Natural killer cell (primary cell): ENCODE data around the gene NUB1. TPM values are rescaled to one million over a fixed set of nuclear protein-coding genes. Genes with fewer than 3 reads are reported as not detected.

Experiments used
- ATAC-seq, 3 donors: fragments of 150-1000 bp in 2 of 3; fragments of 200-7000 bp in 1 of 3; cut with Tn5 transposase; 1 replicate in 1 of 3; 2 replicates in 2 of 3; pipeline ENCODE4 v1.10.0; 2021; ENCODE audit warnings: mild to moderate bottlenecking in 2 of 3, moderate library complexity in 2 of 3
- DNase-seq, 2 donors: peaks; one replicate each; pipeline versions ENCODE4 v3.0.0 to v3.0.0-alpha.2; 2013 to 2021; ENCODE audit warnings: mixed read lengths in 1 of 2
- H3K27ac ChIP-seq: one replicate; pipeline ENCODE4 v1.5.1; 2013; ENCODE audit warnings: mild to moderate bottlenecking, low read length
- H3K27me3 ChIP-seq: one replicate; pipeline ENCODE4 v1.6.1; 2013; ENCODE audit warnings: low read length; ENCODE audit not compliant: control insufficient read depth, insufficient read depth
- H3K36me3 ChIP-seq: one replicate; pipeline ENCODE4 v1.6.1; 2013; ENCODE audit warnings: low read length; ENCODE audit not compliant: control insufficient read depth, insufficient read depth
- H3K4me1 ChIP-seq: one replicate; pipeline ENCODE4 v1.6.1; 2013; ENCODE audit warnings: low read length; ENCODE audit not compliant: control insufficient read depth, insufficient read depth
- H3K4me3 ChIP-seq: one replicate; pipeline ENCODE4 v1.5.1; 2013; ENCODE audit warnings: low read length
- H3K9me3 ChIP-seq: one replicate; pipeline ENCODE4 v1.6.1; 2013; ENCODE audit warnings: low read length; ENCODE audit not compliant: control insufficient read depth, insufficient read depth
- H3K27ac Mint-ChIP-seq, 2 donors: one replicate each; pipeline ENCODE4 v1.8.0; 2022; ENCODE audit warnings: mild to moderate bottlenecking in 2 of 2, mixed read lengths in 2 of 2, moderate library complexity in 1 of 2
- H3K27me3 Mint-ChIP-seq, 2 donors: one replicate each; pipeline ENCODE4 v1.8.0; 2022; ENCODE audit warnings: low read depth in 2 of 2, mixed read lengths in 2 of 2
- H3K36me3 Mint-ChIP-seq: one replicate; pipeline ENCODE4 v1.8.0; 2022; ENCODE audit warnings: mixed read lengths
- H3K4me1 Mint-ChIP-seq, 2 donors: one replicate each; pipeline ENCODE4 v1.8.0; 2022; ENCODE audit warnings: mixed read lengths in 2 of 2
- H3K4me3 Mint-ChIP-seq: one replicate; pipeline ENCODE4 v1.8.0; 2022; ENCODE audit warnings: mild to moderate bottlenecking, moderate library complexity, mixed read lengths
- H3K9me3 Mint-ChIP-seq, 2 donors: one replicate each; pipeline ENCODE4 v1.8.0; 2022; ENCODE audit warnings: mixed read lengths in 2 of 2
- WGBS: methylation state at CpG from one replicate; pipeline ENCODE4 v1.1.7; 2013; ENCODE audit warnings: missing lambda C conversion rate; ENCODE audit not compliant: insufficient coverage; 5-methylcytosine and 5-hydroxymethylcytosine counted together
- intact Hi-C: fragments of 100-400 bp; cut with micrococcal nuclease; formaldehyde crosslinking; loops from one replicate; pipeline ENCODE4 v1.14.2; 2022
- total RNA-seq, 4 donors: library from RNA; stranded (reverse); fragments of 120-200 nt in 1 of 4; gene quantifications; one replicate each; pipeline versions ENCODE4 v1.2.3 to v1.2.4, GENCODE V29; 2013 to 2022
- TF ChIP-seq, protein P1 (sequence below): fragments of 200-600 bp; IDR thresholded peaks from one replicate; pipeline ENCODE4 v1.8.0; 2022; ENCODE audit warnings: antibody characterized with exemption

The NUB1 gene
- total RNA-seq, 3 donors from 2014 or later (not counting 1 experiment from before 2014, with no cell fraction given), result 110 to 113 (median 111) TPM

DNA sequence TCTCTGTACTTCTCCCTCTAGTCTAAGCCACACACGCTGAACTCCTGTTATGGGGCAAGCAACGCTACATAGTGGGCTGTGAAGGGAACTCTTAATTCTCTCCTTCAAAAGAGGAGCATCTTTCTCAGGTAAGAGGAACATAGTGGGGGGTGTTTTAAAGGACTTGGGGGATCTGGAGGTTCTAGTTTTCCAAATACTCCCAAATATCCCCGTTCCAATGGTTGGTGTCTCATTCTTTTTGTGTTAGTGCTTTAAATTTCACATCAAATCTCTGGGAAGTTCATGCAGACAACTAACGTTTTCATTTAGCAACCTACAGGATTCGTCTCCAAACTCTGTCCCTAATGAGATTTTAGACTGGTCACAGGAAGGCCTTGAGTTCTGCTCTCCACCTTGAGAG lies 80.6 kb downstream of the NUB1 start:
- DNase-seq (no peak), ATAC-seq (no peak)
- Mint-ChIP-seq H3K27ac (no peak overlapping the region), H3K9me3 (no peaks in the 10 kb centered on the region), H3K4me3 (no peak overlapping the region), H3K36me3 (no peaks in the 10 kb centered on the region), H3K4me1 (no peaks in the 10 kb centered on the region), H3K27me3 (peaks cover 14 to 21% of the 10 kb centered on the region in 2 donors)
- H3K27me3 ChIP-seq, result no peaks in the 10 kb centered on the region
- no peaks in the 10 kb centered on the region for H3K4me1 ChIP-seq
- no peak overlapping the region for H3K27ac ChIP-seq
- TF ChIP-seq, protein P1, sequence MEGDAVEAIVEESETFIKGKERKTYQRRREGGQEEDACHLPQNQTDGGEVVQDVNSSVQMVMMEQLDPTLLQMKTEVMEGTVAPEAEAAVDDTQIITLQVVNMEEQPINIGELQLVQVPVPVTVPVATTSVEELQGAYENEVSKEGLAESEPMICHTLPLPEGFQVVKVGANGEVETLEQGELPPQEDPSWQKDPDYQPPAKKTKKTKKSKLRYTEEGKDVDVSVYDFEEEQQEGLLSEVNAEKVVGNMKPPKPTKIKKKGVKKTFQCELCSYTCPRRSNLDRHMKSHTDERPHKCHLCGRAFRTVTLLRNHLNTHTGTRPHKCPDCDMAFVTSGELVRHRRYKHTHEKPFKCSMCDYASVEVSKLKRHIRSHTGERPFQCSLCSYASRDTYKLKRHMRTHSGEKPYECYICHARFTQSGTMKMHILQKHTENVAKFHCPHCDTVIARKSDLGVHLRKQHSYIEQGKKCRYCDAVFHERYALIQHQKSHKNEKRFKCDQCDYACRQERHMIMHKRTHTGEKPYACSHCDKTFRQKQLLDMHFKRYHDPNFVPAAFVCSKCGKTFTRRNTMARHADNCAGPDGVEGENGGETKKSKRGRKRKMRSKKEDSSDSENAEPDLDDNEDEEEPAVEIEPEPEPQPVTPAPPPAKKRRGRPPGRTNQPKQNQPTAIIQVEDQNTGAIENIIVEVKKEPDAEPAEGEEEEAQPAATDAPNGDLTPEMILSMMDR, result no peak
- intact Hi-C loops, result no loop called here
- H3K4me3 ChIP-seq, result no peak overlapping the region
- H3K9me3 ChIP-seq, result peaks cover 9% of the 10 kb centered on the region
- 88% methylated on average over 5 of the region's 5 CpGs for WGBS
- no peaks in the 10 kb centered on the region for H3K36me3 ChIP-seq

DNA sequence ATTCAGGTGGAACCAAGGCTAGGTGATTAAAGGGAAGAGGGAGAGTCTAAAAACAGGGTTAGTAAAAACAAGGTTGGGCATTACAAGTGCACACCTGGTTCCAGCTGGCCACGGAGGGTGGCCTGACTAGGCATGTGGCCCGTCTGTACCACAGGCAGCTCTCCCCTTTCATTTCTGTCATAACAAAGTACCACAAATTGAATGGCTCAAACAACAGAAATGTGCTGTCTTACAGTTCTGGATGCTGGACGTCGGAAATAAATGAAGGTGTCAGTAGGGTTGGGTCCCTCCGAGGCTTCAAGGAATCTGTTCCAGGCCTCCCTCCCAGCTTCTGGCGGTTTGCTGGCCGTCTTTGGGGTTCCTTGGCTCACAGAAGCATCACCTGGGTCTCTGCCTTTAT lies 81.6 kb downstream of the NUB1 start:
- ATAC-seq, result no peak
- no peak for DNase-seq
- Histone ChIP-seq H3K4me1 (peaks cover 10% of the 10 kb centered on the region), H3K27me3 (peaks cover 10% of the 10 kb centered on the region), H3K36me3 (no peaks in the 10 kb centered on the region), H3K9me3 (peaks cover 9% of the 10 kb centered on the region), H3K4me3 (no peak overlapping the region), H3K27ac (no peak overlapping the region)
- 90% methylated on average over 7 of the region's 7 CpGs for WGBS
- no peaks in the 10 kb centered on the region for H3K9me3 Mint-ChIP-seq
- TF ChIP-seq, protein P1, result no peak
- intact Hi-C loops, result no loop called here
- no peaks in the 10 kb centered on the region for H3K4me1 Mint-ChIP-seq
- H3K4me3 Mint-ChIP-seq, result no peak overlapping the region
- peaks cover 12 to 26% of the 10 kb centered on the region in 2 donors for H3K27me3 Mint-ChIP-seq
- H3K36me3 Mint-ChIP-seq, result no peaks in the 10 kb centered on the region
- H3K27ac Mint-ChIP-seq, result no peak overlapping the region

- H3K4me3 Mint-ChIP-seq, result no peak overlapping the region
- peaks cover 10 to 27% of the 10 kb centered on the region in 2 donors for H3K27me3 Mint-ChIP-seq
- no peaks in the 10 kb centered on the region for H3K9me3 Mint-ChIP-seq
- Histone ChIP-seq H3K36me3 (no peaks in the 10 kb centered on the region), H3K27ac (no peak overlapping the region), H3K9me3 (peaks cover 6% of the 10 kb centered on the region), H3K4me1 (peaks cover 17% of the 10 kb centered on the region), H3K4me3 (no peak overlapping the region), H3K27me3 (peaks cover 10% of the 10 kb centered on the region)
- intact Hi-C loops, result no loop called here
- H3K36me3 Mint-ChIP-seq, result no peaks in the 10 kb centered on the region
- H3K4me1 Mint-ChIP-seq, result no peaks in the 10 kb centered on the region
- 96% methylated on average over 4 of the region's 5 CpGs for WGBS
- no peak overlapping the region for H3K27ac Mint-ChIP-seq
- DNase-seq (no peak), ATAC-seq (no peak)
- TF ChIP-seq, protein P1, result no peak
Observed at GRCh38 chr7:151423936-151424335, 82.3 kb downstream of the NUB1 start.

GRCh38 chr7:151424799-151425198 lies 83.2 kb downstream of the NUB1 start:
- Histone ChIP-seq H3K27me3 (peaks cover 10% of the 10 kb centered on the region), H3K4me1 (peaks cover 26% of the 10 kb centered on the region), H3K36me3 (no peaks in the 10 kb centered on the region), H3K9me3 (peaks cover 6% of the 10 kb centered on the region), H3K4me3 (no peak overlapping the region), H3K27ac (no peak overlapping the region)
- TF ChIP-seq, protein P1, result no peak
- peaks cover 10 to 27% of the 10 kb centered on the region in 2 donors for H3K27me3 Mint-ChIP-seq
- no peaks in the 10 kb centered on the region for H3K9me3 Mint-ChIP-seq
- no peaks in the 10 kb centered on the region for H3K36me3 Mint-ChIP-seq
- no peak for DNase-seq
- H3K27ac Mint-ChIP-seq, result no peak overlapping the region
- H3K4me3 Mint-ChIP-seq, result no peak overlapping the region
- ATAC-seq, result no peak
- WGBS, result 89% methylated on average over 5 of the region's 5 CpGs
- peaks cover 5 to 6% of the 10 kb centered on the region in 2 donors for H3K4me1 Mint-ChIP-seq
- intact Hi-C loops, result no loop called here
